ENCODE data around the gene ANKRD39. TPM values are rescaled to one million over a fixed set of nuclear protein-coding genes. Genes with fewer than 3 reads are reported as not detected.

The ANKRD39 gene
- total RNA-seq, 1 experiment from 2014 or later, result 24.4 TPM

- Histone ChIP-seq H3K4me3 (ENCODE audit: low read depth in 2 of 2, low read length in 2 of 2) (peak overlapping the region; percentile 66 to 70), H3K4me1 (ENCODE audit: control insufficient read depth, insufficient read depth, low read length) (peaks cover 12% of the 10 kb centered on the region), H3K27ac (ENCODE audit: low read length) (peak overlapping the region; percentile 92), H3K36me3 (ENCODE audit: control insufficient read depth, insufficient read depth, low read length) (peaks cover 11% of the 10 kb centered on the region; the same call in 1 of the 2 replicates), H3K27me3 (ENCODE audit: control insufficient read depth, insufficient read depth, low read length) (no peaks in the 10 kb centered on the region), H3K9me3 (ENCODE audit: control insufficient read depth, insufficient read depth, low read depth, low read length) (no peaks in the 10 kb centered on the region)
- POLR2A ChIA-PET, result interaction anchor here (0.6 kb wide), 1 partner anchor 532 kb away, joined by 7 read pairs; the partner anchor contains the start of gene NCAPH
- ATAC-seq, result peak; percentile 1; the same call in 1 of the 2 replicates
- in situ Hi-C loops (cut with HindIII; ENCODE audit: low pct_unique_long_range_greater_than_20kb, low sequenced_read_pairs), result no loop called here
- DNase-seq (ENCODE audit: low read depth, low spot score), result no peak
- intact Hi-C loops (cut with micrococcal nuclease; ENCODE audit: unreplicated experiment), result no loop called here
- TF ChIP-seq TCF7L2 (IDR thresholded peaks at IDR 0.05; ENCODE audit: low read depth, low read length) (no peak), POLR2AphosphoS5 (IDR thresholded peaks at IDR 0.05; ENCODE audit: low read depth, low read length) (no peak)
- CTCF ChIA-PET, result interaction anchor here (0.6 to 1.0 kb wide), 5 partner anchors 9 to 1226 kb away, joined by 3 to 9 read pairs (median 3); no protein-coding TSS in a partner anchor
- no TSS peak for BruUV-seq (replicated peaks)
Measured at GRCh38 chr2:96867756-96868554, 10.1 kb upstream of the ANKRD39 start.

DNA sequence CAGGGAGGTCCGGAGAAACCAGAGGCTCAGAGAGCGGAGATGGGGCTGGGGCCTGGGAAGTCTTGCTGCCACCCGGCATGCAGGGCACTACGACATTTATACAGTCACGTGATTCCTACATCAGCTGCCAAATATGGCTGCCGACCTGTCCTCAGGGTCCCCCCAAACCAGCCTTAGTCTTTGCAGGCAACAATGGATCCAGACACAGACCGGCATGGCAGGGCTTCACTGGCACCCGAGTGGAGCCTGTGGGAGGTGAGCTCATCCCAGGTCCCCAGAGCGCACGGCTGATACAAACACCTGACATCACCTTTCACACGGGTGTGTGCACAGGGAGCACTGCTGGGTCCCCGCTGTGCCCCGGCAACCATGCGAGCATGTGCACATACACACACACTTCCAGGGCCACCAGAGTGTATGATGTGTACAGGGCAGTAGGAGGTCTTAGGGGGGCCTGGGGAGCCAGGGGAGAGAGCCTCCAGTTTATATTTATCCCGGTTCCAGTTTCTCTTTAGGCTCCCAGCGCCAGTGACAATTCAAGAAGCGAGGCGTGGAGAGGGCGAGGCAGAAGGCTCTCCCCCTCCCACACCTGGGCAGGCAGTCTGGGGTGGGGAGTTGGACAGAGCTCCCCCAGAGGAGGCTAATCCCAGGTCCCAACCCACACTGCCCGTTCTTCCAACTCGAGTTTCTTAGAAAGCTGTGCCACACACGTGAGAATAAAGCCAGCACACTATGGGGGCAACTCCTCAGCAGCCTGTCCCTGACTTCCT lies 9.4 kb upstream of the ANKRD39 start:
- in situ Hi-C loops (cut with HindIII; ENCODE audit: low pct_unique_long_range_greater_than_20kb, low sequenced_read_pairs) (no loop called here), intact Hi-C loops (cut with micrococcal nuclease; ENCODE audit: unreplicated experiment) (no loop called here)
- H3K4me3 ChIP-seq (ENCODE audit: low read depth in 2 of 2, low read length in 2 of 2), result peak overlapping the region; percentile 66 to 70
- H3K36me3 ChIP-seq (ENCODE audit: control insufficient read depth, insufficient read depth, low read length), result peaks cover 11% of the 10 kb centered on the region; the same call in 1 of the 2 replicates
- TF ChIP-seq CTCF (IDR thresholded peaks at IDR 0.05) (no peak), TCF7L2 (IDR thresholded peaks at IDR 0.05; ENCODE audit: low read depth, low read length) (no peak), SIN3A (IDR thresholded peaks at IDR 0.05; ENCODE audit: borderline replicate concordance, insufficient read depth, low read depth, low read length) (no peak), POLR2AphosphoS5 (IDR thresholded peaks at IDR 0.05; ENCODE audit: low read depth, low read length) (no peak), REST (IDR thresholded peaks at IDR 0.05; ENCODE audit: insufficient read depth in 1 of 2, low read depth in 2 of 2, low read length in 1 of 2) (no peak)
- TSS peak; percentile 69 for BruUV-seq (replicated peaks)
- peaks cover 12% of the 10 kb centered on the region for H3K4me1 ChIP-seq (ENCODE audit: control insufficient read depth, insufficient read depth, low read length)
- no peaks in the 10 kb centered on the region for H3K9me3 ChIP-seq (ENCODE audit: control insufficient read depth, insufficient read depth, low read depth, low read length)
- POLR2A ChIA-PET, result no interaction called here
- DNase-seq (ENCODE audit: low read depth, low spot score) (no peak), ATAC-seq (no peak)
- peak overlapping the region; percentile 92 for H3K27ac ChIP-seq (ENCODE audit: low read length)
- CTCF ChIA-PET, result no interaction called here
- H3K27me3 ChIP-seq (ENCODE audit: control insufficient read depth, insufficient read depth, low read length), result no peaks in the 10 kb centered on the region
